GM18498 (cell line): Measurements from ENCODE around the gene CRYGC.

ENCODE experiments used
- ATAC-seq: cut with Tn5 transposase; IDR thresholded peaks from one replicate; pipeline ENCODE4 v1.9.1; 2021; ENCODE audit warnings: mild to moderate bottlenecking, moderate library complexity; ENCODE audit not compliant: unreplicated experiment

Gene CRYGC

DNA sequence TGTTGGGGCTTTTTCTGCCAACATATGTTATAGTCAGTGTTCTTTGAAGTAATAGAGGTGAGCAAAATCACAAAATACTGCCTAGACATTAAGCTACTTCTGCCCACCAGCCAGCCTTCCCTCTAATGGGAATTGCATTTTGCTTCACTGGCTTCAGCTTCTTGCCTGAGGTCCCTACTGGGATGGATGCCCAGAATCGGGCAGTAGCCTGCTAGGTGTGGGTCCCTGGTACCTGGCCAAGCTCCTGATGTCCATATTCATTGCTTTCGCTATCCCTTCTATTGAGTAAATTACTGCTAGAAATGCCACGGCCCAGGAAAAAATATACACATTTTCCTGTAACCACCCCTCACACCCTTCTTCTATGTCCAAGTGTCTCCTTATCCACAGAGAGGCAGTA is 32.3 kb downstream of the CRYGC start:
- no peak for ATAC-seq

DNA sequence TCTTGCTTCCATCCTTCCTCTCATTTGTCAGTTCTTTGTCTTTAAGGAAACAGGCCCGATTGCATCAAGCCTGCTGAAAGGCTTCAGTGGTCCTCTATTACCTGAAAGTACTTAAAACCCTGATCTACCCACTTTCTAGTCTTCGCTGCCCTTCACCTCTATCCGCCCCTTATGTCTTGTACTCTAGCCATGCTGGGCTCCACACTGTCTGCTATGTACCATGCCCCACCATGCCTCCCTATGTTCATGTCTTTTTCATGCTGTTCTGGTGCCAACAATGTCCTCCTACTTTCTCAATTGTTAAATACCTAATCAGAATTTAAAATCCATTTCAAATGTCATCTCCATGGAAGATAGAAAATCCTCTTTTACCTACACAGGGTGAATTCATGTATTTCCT is 33.5 kb downstream of the CRYGC start:
- no peak for ATAC-seq

DNA sequence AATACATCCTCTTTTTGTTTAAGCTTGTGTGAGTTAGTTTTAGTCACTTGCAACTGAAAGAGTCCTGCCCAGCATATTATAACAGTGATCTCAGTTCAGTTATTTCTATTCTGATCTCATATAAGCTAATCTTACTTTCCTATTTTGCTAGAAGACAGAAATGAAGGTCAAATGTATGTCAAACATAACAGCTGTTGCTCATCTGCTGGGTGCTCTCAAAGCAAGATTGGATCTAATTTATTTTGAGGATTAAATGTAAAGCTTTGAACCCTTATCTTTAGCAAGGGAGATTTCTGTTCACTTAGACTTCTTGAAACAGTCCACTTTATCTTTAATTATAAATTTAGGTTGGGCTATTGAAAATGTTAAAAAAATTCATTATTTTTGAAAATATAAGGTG is 36.5 kb downstream of the CRYGC start:
- ATAC-seq, result no peak

DNA sequence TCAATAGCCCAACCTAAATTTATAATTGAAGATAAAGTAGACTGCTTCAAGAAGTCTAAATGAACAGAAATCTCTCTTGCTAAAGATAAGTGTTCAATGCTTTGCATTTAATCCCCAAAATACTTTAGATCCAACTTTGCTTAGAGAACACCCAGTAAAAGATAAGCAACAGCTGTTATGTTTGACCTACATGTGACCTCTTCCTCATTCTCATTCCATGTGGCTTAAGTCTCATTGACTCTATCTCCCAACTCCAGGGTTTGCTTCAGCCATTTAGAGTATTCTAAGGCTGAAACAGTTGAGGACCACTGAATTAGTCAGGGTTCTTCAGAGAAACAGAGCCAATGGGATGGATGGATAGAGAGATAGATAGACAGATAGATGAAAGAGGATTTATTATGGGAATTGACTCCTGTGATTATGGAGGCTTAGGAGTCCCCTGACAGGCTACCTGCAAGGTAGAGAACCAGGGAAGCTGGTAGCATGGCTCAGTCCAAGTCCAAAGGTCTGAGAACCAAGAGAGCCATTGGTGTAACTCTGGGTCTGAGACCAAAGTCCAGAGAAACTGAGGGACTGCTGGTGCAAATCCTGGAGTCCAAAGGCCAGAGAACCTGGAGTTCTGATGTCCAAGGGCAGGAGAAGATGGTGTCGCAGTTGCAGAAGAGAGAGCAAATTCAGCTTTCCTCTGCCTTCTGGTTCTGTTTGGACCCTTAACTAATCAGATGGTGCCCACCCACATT is 37.4 kb downstream of the CRYGC start:
- no peak for ATAC-seq

DNA sequence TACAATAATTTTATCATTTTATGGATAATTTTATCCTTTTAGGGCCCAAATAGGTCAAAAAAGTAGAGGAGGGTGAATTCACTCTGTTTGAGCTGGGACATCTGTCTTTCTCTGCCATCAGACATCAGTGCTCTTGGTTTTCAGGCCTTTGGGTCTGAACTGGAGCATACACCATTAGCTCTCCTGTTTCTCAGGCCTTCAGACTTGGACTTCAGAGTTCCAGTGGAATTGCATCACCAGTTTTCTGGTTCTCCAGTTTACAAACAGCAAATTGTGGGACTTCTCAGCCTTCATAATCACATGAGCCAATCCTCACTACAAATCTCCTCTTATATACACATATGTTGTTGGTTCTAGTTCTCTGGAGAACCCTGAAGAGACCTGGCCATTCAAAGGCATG is 39.2 kb downstream of the CRYGC start:
- ATAC-seq, result no peak

DNA sequence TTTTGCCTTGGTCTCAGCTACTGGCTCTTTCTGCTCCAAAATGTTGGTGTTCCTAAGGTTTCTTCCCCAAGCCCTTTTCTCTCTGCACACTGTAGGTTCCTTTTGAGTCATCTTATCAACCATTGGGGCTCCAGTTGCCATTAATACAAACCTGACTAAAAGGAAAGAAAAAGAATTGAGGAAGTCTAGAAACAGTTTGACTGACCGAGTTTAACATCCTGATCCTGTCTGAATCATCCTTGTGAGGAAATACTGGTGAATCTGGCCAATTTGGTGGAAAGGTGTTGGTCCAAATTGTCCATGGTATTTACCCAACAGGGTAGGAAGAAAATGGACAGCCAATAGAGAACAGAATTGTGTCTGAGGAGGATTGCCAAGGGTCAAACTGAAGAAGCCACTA is 43.6 kb downstream of the CRYGC start:
- no peak for ATAC-seq

DNA sequence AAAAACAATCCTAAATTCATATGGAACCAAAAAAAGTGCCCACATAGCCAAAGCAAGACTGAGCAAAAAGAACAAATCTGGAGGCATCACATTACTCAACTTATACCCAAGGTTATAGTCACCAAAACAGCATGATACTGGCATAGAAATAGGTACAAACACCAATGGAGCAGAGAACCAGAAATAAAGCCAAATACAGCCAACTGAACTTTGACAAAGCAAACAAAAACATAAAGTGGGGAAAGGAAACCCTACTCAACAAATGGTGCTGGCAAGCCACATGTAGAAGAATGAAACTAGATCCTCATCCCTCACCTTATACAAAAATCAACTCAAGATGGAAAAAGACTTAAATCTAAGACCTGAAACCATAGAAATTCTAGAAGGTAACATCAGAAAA is 45.8 kb downstream of the CRYGC start:
- ATAC-seq, result no peak
